ENCODE results near the gene MMP24OS. TPM values are rescaled to one million over a fixed set of nuclear protein-coding genes. Genes with fewer than 3 reads are reported as not detected.
A peak's percentile ranks its signal among the peaks of the same experiment; 100 is the strongest.

The MMP24OS gene
- total and polyA plus RNA-seq, 8 donors, result 31.9 to 109 (median 42.1) TPM

- DNase-seq (no peak), ATAC-seq (no peak)
- H3K9me3 ChIP-seq, result no peaks in the 10 kb centered on the region
- peak overlapping the region in 1 of 2 donors; percentile 57 for H3K27ac ChIP-seq
- H3K27me3 ChIP-seq, result no peaks in the 10 kb centered on the region
- peaks cover 0 to 5% of the 10 kb centered on the region in 2 donors for H3K36me3 ChIP-seq
- intact Hi-C loops (cut with DNase I), result no loop called here
- H3K4me1 ChIP-seq, result peaks cover 0 to 8% of the 10 kb centered on the region in 2 donors
- H3K4me3 ChIP-seq, result no peak overlapping the region
- no peak for TF ChIP-seq CTCF (IDR thresholded peaks at IDR 0.05)
Measured at GRCh38 chr20:35251613-35251940, 26.3 kb downstream of the MMP24OS start.

- H3K27me3 ChIP-seq, result no peaks in the 10 kb centered on the region
- no peak for ATAC-seq
- H3K27ac ChIP-seq, result no peak overlapping the region
- H3K9me3 ChIP-seq, result no peaks in the 10 kb centered on the region
- no peaks in the 10 kb centered on the region for H3K36me3 ChIP-seq
- H3K4me3 ChIP-seq, result no peak overlapping the region
- intact Hi-C loops (cut with DNase I), result no loop called here
- no peak for DNase-seq
- H3K4me1 ChIP-seq, result peaks cover 0 to 8% of the 10 kb centered on the region in 2 donors
- TF ChIP-seq CTCF (IDR thresholded peaks at IDR 0.05), result no peak
Measured at GRCh38 chr20:35248641-35249475, 29.1 kb downstream of the MMP24OS start.

- DNase-seq (no peak), ATAC-seq (no peak)
- H3K4me3 ChIP-seq, result no peak overlapping the region
- no peak for TF ChIP-seq CTCF (IDR thresholded peaks at IDR 0.05)
- no peaks in the 10 kb centered on the region for H3K9me3 ChIP-seq
- intact Hi-C loops (cut with DNase I), result no loop called here
- peaks cover 0 to 6% of the 10 kb centered on the region in 2 donors for H3K4me1 ChIP-seq
- H3K27me3 ChIP-seq, result no peaks in the 10 kb centered on the region
- H3K36me3 ChIP-seq, result no peaks in the 10 kb centered on the region
- no peak overlapping the region for H3K27ac ChIP-seq
Measured at GRCh38 chr20:35246723-35247122, 31.2 kb downstream of the MMP24OS start.

DNA sequence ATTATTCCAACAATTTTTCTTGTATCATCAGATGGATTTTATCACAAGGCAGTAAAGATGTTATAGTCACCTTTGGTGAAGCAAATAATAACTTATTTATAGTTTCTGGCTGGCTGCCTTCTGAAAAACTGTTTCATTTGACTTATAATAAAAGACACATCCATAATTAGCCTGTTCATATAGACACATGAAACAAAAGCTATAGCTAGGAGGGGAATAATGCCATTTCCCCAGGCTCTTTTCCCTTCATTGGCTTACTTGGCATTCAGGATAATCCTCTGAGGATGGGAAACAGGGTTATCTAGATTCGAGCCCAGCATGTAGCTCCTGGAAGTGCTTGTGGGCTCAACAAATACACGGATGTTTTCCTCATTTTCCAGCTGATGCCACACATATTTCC is 33.9 kb downstream of the MMP24OS start:
- no peak for TF ChIP-seq CTCF (IDR thresholded peaks at IDR 0.05)
- no peaks in the 10 kb centered on the region for H3K27me3 ChIP-seq
- no peaks in the 10 kb centered on the region for H3K36me3 ChIP-seq
- no peaks in the 10 kb centered on the region for H3K4me1 ChIP-seq
- intact Hi-C loops (cut with DNase I), result no loop called here
- DNase-seq, result no peak
- no peak overlapping the region for H3K4me3 ChIP-seq
- no peak for ATAC-seq
- no peaks in the 10 kb centered on the region for H3K9me3 ChIP-seq
- H3K27ac ChIP-seq, result no peak overlapping the region

GRCh38 chr20:35243317-35243716 is 34.6 kb downstream of the MMP24OS start:
- no peaks in the 10 kb centered on the region for H3K27me3 ChIP-seq
- DNase-seq, result no peak
- no peak for ATAC-seq
- no peak overlapping the region for H3K4me3 ChIP-seq
- no peaks in the 10 kb centered on the region for H3K9me3 ChIP-seq
- no peak for TF ChIP-seq CTCF (IDR thresholded peaks at IDR 0.05)
- no peak overlapping the region for H3K27ac ChIP-seq
- H3K4me1 ChIP-seq, result peaks cover 0 to 4% of the 10 kb centered on the region in 2 donors
- no peaks in the 10 kb centered on the region for H3K36me3 ChIP-seq
- intact Hi-C loops (cut with DNase I), result no loop called here
